K562 (cell line): Measurements from ENCODE around the gene FERMT3. TPM values are rescaled to one million over a fixed set of nuclear protein-coding genes. Genes with fewer than 3 reads are reported as not detected.
A peak's percentile ranks its signal among the peaks of the same experiment; 100 is the strongest.

ENCODE experiments used
- CHD7 ChIP-seq: fragments of 200-600 bp; sonication (generic); IDR thresholded peaks from one replicate; pipeline ENCODE4 v1.6.1; 2012; ENCODE audit warnings: mild to moderate bottlenecking, low read depth, low read length, inconsistent platforms
- CREBBP ChIP-seq: IDR thresholded peaks from one replicate; pipeline ENCODE4 v1.6.1; 2012; ENCODE audit warnings: low read depth, mild to moderate bottlenecking, control low read depth, inconsistent platforms, low read length
- E2F8 ChIP-seq: fragments of 450-650 bp; IDR thresholded peaks from 2 replicates; pipeline ENCODE4 v1.7.1; 2018; ENCODE audit warnings: mild to moderate bottlenecking, low read depth; ENCODE audit not compliant: partially characterized antibody
- ESRRA ChIP-seq: fragments of 450-650 bp; IDR thresholded peaks from 2 replicates; pipeline ENCODE4 v1.6.1; 2014; ENCODE audit warnings: low read depth, mild to moderate bottlenecking, moderate library complexity, borderline replicate concordance
- GTF2B ChIP-seq: IDR thresholded peaks from 2 replicates; pipeline ENCODE4 v1.6.1; 2011; ENCODE audit not compliant: insufficient read length; ENCODE audit errors: extremely low read depth
- NUFIP1 ChIP-seq: fragments of 450-650 bp; IDR thresholded peaks from 2 replicates; pipeline ENCODE4 v1.6.1; 2018; ENCODE audit not compliant: partially characterized antibody
- OTX1 ChIP-seq: fragments of 450-650 bp; formaldehyde crosslinking; IDR thresholded peaks from 2 replicates; pipeline ENCODE4 v1.4.0; 2022; ENCODE audit warnings: mild to moderate bottlenecking
- RUNX1 ChIP-seq: sonication (generic); IDR thresholded peaks from 2 replicates; pipeline ENCODE4 v1.6.1; 2016; ENCODE audit warnings: antibody characterized with exemption, low read depth
- TGIF2 ChIP-seq: sonication (generic); formaldehyde crosslinking; IDR thresholded peaks from 2 replicates; pipeline ENCODE4 v1.8.1; 2022; ENCODE audit warnings: mild to moderate bottlenecking, missing genetic modification reagents, moderate library complexity
- ZNF551 ChIP-seq: fragments of 250-450 bp; sonication (Bioruptor Pico); IDR thresholded peaks from 2 replicates; pipeline ENCODE4 v1.5.0; 2021; ENCODE audit warnings: mild to moderate bottlenecking, moderate library complexity
- ZNF696 ChIP-seq: fragments of 250-450 bp; sonication (Bioruptor Pico); conservative IDR thresholded peaks from 2 replicates; pipeline ENCODE4 v1.4.0; 2020; ENCODE audit warnings: mild to moderate bottlenecking, moderate library complexity
- polyA plus RNA-seq, 8 experiments: library from polyadenylated mRNA; depleted of rRNA in 4 of 8; stranded (reverse) in 5 of 8; unstranded in 3 of 8; fragments of >200 nt; fragmentation: Nextera tagmentation in 2 of 8; fragmentation: Illumina TruSeq in 1 of 8; extraction: Ambion mirVana in 2 of 8; extraction: Trizol in 1 of 8; gene quantifications; 2 replicates each; pipeline versions ENCODE4 v1.2.1 to v1.2.3, GENCODE V29; 2011 to 2014; ENCODE audit warnings: inconsistent platforms in 1 of 8, missing spikeins in 1 of 8
- total RNA-seq, 7 experiments: library from RNA; depleted of rRNA in 6 of 7; stranded (reverse); fragments of >200 nt in 6 of 7; fragmentation: Illumina TruSeq in 2 of 7; extraction: Trizol in 2 of 7; gene quantifications; 2 replicates each; pipeline versions ENCODE4 v1.2.1 to v1.2.3, GENCODE V29; 2011 to 2021; ENCODE audit warnings: low replicate concordance in 1 of 7

Gene FERMT3
- total and polyA plus RNA-seq, 9 of the 15 experiments (the other 6 are each of a cell fraction or from before 2014, with no cell fraction given): 3.2 to 275 (median 79.7) TPM

GRCh38 chr11:64230171-64230984 is 23.9 kb downstream of the FERMT3 start, which contains the start of gene DNAJC4 (continued):
- TF ChIP-seq E2F8 (peak; percentile 48), ZNF551 (CRISPR knock-in tag) (no peak), TGIF2 (CRISPR knock-in tag) (no peak), NUFIP1 (no peak), CREBBP (no peak), CHD7 (no peak), OTX1 (CRISPR knock-in tag) (no peak), ZNF696 (CRISPR knock-in tag) (no peak), GTF2B (no peak), ESRRA (0 out of 2 replicates have a peak, but pooled peaks have one; percentile 35), RUNX1 (no peak)
